Measurements from ENCODE around the gene MN1.
A peak's percentile ranks its signal among the peaks of the same experiment; 100 is the strongest.

Gene MN1

GRCh38 chr22:27839057-27839660 is 37.6 kb upstream of the MN1 start:
- TF ChIP-seq CTCF (IDR thresholded peaks at IDR 0.05; ENCODE audit: low read depth, low read length), result no peak
- DNase-seq (ENCODE audit: extremely low read depth, low read depth), result no peak

GRCh38 chr22:27836181-27836580 is 34.6 kb upstream of the MN1 start:
- no peak for TF ChIP-seq CTCF (IDR thresholded peaks at IDR 0.05; ENCODE audit: low read depth, low read length)
- peak; percentile 81 for DNase-seq (ENCODE audit: extremely low read depth, low read depth)

GRCh38 chr22:27835446-27835845 is 33.9 kb upstream of the MN1 start:
- DNase-seq (ENCODE audit: extremely low read depth, low read depth), result no peak
- no peak for TF ChIP-seq CTCF (IDR thresholded peaks at IDR 0.05; ENCODE audit: low read depth, low read length)

GRCh38 chr22:27834364-27835185 is 33.0 kb upstream of the MN1 start:
- DNase-seq (ENCODE audit: extremely low read depth, low read depth), result no peak
- TF ChIP-seq CTCF (IDR thresholded peaks at IDR 0.05; ENCODE audit: low read depth, low read length), result no peak

GRCh38 chr22:27833803-27834202 is 32.2 kb upstream of the MN1 start:
- DNase-seq (ENCODE audit: extremely low read depth, low read depth), result no peak
- no peak for TF ChIP-seq CTCF (IDR thresholded peaks at IDR 0.05; ENCODE audit: low read depth, low read length)

GRCh38 chr22:27832606-27833005 is 31.1 kb upstream of the MN1 start:
- no peak for DNase-seq (ENCODE audit: extremely low read depth, low read depth)
- no peak for TF ChIP-seq CTCF (IDR thresholded peaks at IDR 0.05; ENCODE audit: low read depth, low read length)

GRCh38 chr22:27829620-27830019 is 28.1 kb upstream of the MN1 start:
- no peak for DNase-seq (ENCODE audit: extremely low read depth, low read depth)
- TF ChIP-seq CTCF (IDR thresholded peaks at IDR 0.05; ENCODE audit: low read depth, low read length), result no peak
